Panc1 (cell line): ENCODE data around the gene LIPA. TPM values are rescaled to one million over a fixed set of nuclear protein-coding genes. Genes with fewer than 3 reads are reported as not detected.

Experiments
- ATAC-seq: fragments of 200-7000 bp; cut with Tn5 transposase; 2 replicates; pipeline ENCODE4 v1.9.1; 2020; ENCODE audit warnings: mild to moderate bottlenecking, moderate library complexity
- BruUV-seq: library from RNA; stranded (reverse); fragments of 400-500 nt; replicated peaks from 2 replicates; lab custom pipeline; 2021; lab: Mats Ljungman, UMichigan
- CTCF ChIA-PET: fragments of 300-600 bp; sonication (Branson Sonifier 250); formaldehyde crosslinking; loops from one replicate; lab custom pipeline; 2022; ENCODE audit warnings: antibody characterized with exemption; lab: Charles Lee
- POLR2A ChIA-PET: fragments of 300-600 bp; sonication (Branson Sonifier 250); formaldehyde crosslinking; loops from one replicate; lab custom pipeline; 2022; ENCODE audit warnings: antibody characterized with exemption; lab: Charles Lee
- DNase-seq: peaks from one replicate; pipeline ENCODE4 v3.0.0-alpha.2; 2010; ENCODE audit warnings: low read depth, low spot score
- H3K27ac ChIP-seq: 2 replicates; pipeline ENCODE4 v1.5.1; 2011; ENCODE audit warnings: mild to moderate bottlenecking, low read length, inconsistent platforms
- H3K27me3 ChIP-seq: fragments of 200-500 bp; sonication (Bioruptor generic); 2 replicates; pipeline ENCODE4 v1.6.0; 2014; ENCODE audit warnings: low read length, inconsistent platforms; ENCODE audit not compliant: control insufficient read depth, insufficient read depth
- H3K36me3 ChIP-seq: fragments of 200-500 bp; sonication (Bioruptor generic); 2 replicates; pipeline ENCODE4 v1.5.1; 2014; ENCODE audit warnings: inconsistent platforms, mild to moderate bottlenecking, low read length, moderate library complexity; ENCODE audit not compliant: control insufficient read depth, insufficient read depth
- H3K4me1 ChIP-seq: 2 replicates; pipeline ENCODE4 v1.5.1; 2011; ENCODE audit warnings: inconsistent platforms, mild to moderate bottlenecking, low read length, moderate library complexity; ENCODE audit not compliant: control insufficient read depth, insufficient read depth
- H3K4me3 ChIP-seq, 2 experiments: 2 replicates each; pipeline ENCODE4 v1.5.1; 2011 to 2012; ENCODE audit warnings: low read depth in 2 of 2, low read length in 2 of 2, mild to moderate bottlenecking in 2 of 2, inconsistent platforms in 1 of 2, moderate library complexity in 1 of 2
- H3K9me3 ChIP-seq: fragments of 200-500 bp; sonication (Bioruptor generic); 2 replicates; pipeline ENCODE4 v1.5.1; 2014; ENCODE audit warnings: low read depth, mild to moderate bottlenecking, inconsistent platforms, low read length, moderate library complexity; ENCODE audit not compliant: control insufficient read depth, insufficient read depth
- POLR2AphosphoS5 ChIP-seq: IDR thresholded peaks from 2 replicates; pipeline ENCODE4 v1.6.1; 2012; ENCODE audit warnings: mild to moderate bottlenecking, low read depth, low read length, moderate library complexity
- SIN3A ChIP-seq: IDR thresholded peaks from 2 replicates; pipeline ENCODE4 v1.6.1; 2012; ENCODE audit warnings: low read depth, mild to moderate bottlenecking, low read length, moderate library complexity, borderline replicate concordance; ENCODE audit not compliant: insufficient read depth
- TCF7L2 ChIP-seq: IDR thresholded peaks from 2 replicates; pipeline ENCODE4 v1.6.1; 2011; ENCODE audit warnings: mild to moderate bottlenecking, low read depth, low read length, inconsistent platforms
- in situ Hi-C: cut with HindIII; loops from 2 replicates; pipeline ENCODE4 v1.10.0; 2016; ENCODE audit warnings: low sequenced_read_pairs, low pct_unique_long_range_greater_than_20kb
- intact Hi-C: fragments of 100-400 bp; cut with micrococcal nuclease; formaldehyde crosslinking; loops from one replicate; pipeline ENCODE4 v1.10.0; 2022; ENCODE audit not compliant: unreplicated experiment
- total RNA-seq: library from RNA; stranded (reverse); gene quantifications from one replicate; pipeline ENCODE4 v1.2.1, GENCODE V29; 2021; ENCODE audit not compliant: unreplicated experiment
- TF ChIP-seq, protein P1 (sequence below): fragments of 450-650 bp; IDR thresholded peaks from 2 replicates; pipeline ENCODE4 v1.5.1; 2017; ENCODE audit warnings: mild to moderate bottlenecking
- TF ChIP-seq, protein P2 (sequence below), 2 experiments: IDR thresholded peaks; 2 replicates each; pipeline ENCODE4 v1.6.1; 2011 to 2012; ENCODE audit warnings: low read depth in 2 of 2, control low read depth in 1 of 2, low read length in 1 of 2, mild to moderate bottlenecking in 1 of 2, moderate library complexity in 1 of 2; ENCODE audit not compliant: insufficient read depth in 1 of 2

LIPA gene
- total RNA-seq, 1 experiment from 2014 or later = 172 TPM

DNA sequence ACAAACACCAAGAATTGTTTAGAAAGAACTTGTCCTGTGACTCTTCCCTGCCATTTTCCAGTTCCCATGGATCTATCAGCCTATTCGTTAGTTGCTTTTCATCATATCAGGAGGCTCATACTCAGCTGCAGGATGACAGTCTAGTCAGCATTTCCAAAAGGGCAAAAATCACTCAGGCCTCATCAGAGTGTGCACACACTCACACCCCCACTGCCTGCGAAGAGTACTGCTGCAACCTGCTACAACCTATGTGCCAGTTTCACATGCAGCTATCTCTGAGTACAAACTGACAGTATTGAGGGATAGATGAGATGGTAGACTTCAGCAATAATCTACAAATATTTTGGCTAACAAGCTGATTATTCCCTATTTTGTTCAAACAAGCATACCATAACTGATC lies 68.7 kb downstream of the LIPA start:
- Histone ChIP-seq H3K4me1 (no peaks in the 10 kb centered on the region), H3K27ac (no peak overlapping the region), H3K27me3 (peaks cover 2% of the 10 kb centered on the region; the same call in 1 of the 2 replicates), H3K9me3 (no peaks in the 10 kb centered on the region), H3K36me3 (no peaks in the 10 kb centered on the region), H3K4me3 (no peak overlapping the region)
- CTCF ChIA-PET = interaction anchor here (0.5 kb wide), 1 partner anchor 14 kb away, joined by 5 read pairs; no protein-coding TSS in a partner anchor
- no peak for DNase-seq
- intact Hi-C loops = no loop called here
- in situ Hi-C loops = no loop called here
- TF ChIP-seq POLR2AphosphoS5 (no peak), SIN3A (no peak)
- ATAC-seq = no peak
- POLR2A ChIA-PET = no interaction called here
- BruUV-seq = no TSS peak

DNA sequence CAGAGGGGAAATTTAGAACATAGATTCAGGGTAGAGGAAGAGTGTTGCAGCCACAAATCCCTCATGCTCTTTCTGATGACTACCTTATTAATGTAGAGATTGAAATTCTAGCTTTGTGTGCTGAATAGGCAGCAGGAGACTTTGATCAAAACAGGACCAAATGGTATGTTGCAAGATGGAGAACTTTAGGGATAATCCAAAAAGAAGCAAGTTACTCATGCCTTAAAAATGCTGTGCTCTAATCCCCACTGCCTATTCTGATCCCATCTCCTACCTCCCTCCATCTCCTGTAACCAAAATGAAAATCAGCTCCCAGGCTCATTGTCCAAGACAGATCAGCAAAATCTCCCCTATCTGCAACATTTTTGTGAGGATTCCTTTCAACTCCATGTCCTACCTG lies 75.8 kb downstream of the LIPA start:
- no peak overlapping the region for H3K4me3 ChIP-seq
- ChIA-PET POLR2A (no interaction called here), CTCF (no interaction called here)
- H3K27ac ChIP-seq = no peak overlapping the region
- ATAC-seq (no peak), DNase-seq (no peak)
- TF ChIP-seq POLR2AphosphoS5 = no peak
- TF ChIP-seq, protein P1, sequence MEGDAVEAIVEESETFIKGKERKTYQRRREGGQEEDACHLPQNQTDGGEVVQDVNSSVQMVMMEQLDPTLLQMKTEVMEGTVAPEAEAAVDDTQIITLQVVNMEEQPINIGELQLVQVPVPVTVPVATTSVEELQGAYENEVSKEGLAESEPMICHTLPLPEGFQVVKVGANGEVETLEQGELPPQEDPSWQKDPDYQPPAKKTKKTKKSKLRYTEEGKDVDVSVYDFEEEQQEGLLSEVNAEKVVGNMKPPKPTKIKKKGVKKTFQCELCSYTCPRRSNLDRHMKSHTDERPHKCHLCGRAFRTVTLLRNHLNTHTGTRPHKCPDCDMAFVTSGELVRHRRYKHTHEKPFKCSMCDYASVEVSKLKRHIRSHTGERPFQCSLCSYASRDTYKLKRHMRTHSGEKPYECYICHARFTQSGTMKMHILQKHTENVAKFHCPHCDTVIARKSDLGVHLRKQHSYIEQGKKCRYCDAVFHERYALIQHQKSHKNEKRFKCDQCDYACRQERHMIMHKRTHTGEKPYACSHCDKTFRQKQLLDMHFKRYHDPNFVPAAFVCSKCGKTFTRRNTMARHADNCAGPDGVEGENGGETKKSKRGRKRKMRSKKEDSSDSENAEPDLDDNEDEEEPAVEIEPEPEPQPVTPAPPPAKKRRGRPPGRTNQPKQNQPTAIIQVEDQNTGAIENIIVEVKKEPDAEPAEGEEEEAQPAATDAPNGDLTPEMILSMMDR = no peak
- no peak for TF ChIP-seq TCF7L2
- TF ChIP-seq, protein P2, sequence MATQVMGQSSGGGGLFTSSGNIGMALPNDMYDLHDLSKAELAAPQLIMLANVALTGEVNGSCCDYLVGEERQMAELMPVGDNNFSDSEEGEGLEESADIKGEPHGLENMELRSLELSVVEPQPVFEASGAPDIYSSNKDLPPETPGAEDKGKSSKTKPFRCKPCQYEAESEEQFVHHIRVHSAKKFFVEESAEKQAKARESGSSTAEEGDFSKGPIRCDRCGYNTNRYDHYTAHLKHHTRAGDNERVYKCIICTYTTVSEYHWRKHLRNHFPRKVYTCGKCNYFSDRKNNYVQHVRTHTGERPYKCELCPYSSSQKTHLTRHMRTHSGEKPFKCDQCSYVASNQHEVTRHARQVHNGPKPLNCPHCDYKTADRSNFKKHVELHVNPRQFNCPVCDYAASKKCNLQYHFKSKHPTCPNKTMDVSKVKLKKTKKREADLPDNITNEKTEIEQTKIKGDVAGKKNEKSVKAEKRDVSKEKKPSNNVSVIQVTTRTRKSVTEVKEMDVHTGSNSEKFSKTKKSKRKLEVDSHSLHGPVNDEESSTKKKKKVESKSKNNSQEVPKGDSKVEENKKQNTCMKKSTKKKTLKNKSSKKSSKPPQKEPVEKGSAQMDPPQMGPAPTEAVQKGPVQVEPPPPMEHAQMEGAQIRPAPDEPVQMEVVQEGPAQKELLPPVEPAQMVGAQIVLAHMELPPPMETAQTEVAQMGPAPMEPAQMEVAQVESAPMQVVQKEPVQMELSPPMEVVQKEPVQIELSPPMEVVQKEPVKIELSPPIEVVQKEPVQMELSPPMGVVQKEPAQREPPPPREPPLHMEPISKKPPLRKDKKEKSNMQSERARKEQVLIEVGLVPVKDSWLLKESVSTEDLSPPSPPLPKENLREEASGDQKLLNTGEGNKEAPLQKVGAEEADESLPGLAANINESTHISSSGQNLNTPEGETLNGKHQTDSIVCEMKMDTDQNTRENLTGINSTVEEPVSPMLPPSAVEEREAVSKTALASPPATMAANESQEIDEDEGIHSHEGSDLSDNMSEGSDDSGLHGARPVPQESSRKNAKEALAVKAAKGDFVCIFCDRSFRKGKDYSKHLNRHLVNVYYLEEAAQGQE (IDR thresholded peaks at IDR 0.05; ENCODE audit: insufficient read depth in 1 of 2, low read depth in 2 of 2, low read length in 1 of 2) = no peak
- no peak for TF ChIP-seq SIN3A
- H3K27me3 ChIP-seq = no peaks in the 10 kb centered on the region; the same call in none of the 2 replicates
- no peaks in the 10 kb centered on the region for H3K36me3 ChIP-seq
- in situ Hi-C loops (no loop called here), intact Hi-C loops (no loop called here)
- BruUV-seq = no TSS peak
- H3K9me3 ChIP-seq = no peaks in the 10 kb centered on the region
- H3K4me1 ChIP-seq = no peaks in the 10 kb centered on the region

DNA sequence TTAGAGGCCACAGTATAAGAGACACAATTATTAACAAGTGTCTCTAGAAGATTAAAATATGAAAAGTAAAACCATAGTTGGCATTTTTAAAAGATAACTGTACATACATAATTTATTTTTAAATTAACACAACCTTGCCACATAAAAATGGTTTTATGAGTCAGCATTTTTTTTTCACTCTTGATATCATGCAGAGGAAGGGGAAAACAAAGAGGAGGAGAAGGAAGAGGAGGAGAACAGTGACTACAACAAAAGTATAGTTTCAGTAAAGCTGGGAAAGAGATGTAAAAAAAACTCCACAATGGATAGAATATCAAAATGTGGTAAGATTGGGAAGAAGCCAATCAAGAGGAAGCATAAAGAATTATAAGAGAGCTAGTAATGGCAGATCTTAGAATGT lies 78.5 kb downstream of the LIPA start:
- in situ Hi-C loops = no loop called here
- no peak for DNase-seq
- no peak overlapping the region for H3K27ac ChIP-seq
- no peaks in the 10 kb centered on the region for H3K36me3 ChIP-seq
- BruUV-seq = no TSS peak
- H3K4me3 ChIP-seq = no peak overlapping the region
- TF ChIP-seq, protein P2 (IDR thresholded peaks at IDR 0.05; ENCODE audit: insufficient read depth in 1 of 2, low read depth in 2 of 2, low read length in 1 of 2) = no peak
- no peak for TF ChIP-seq SIN3A
- TF ChIP-seq, protein P1 = no peak
- H3K4me1 ChIP-seq = no peaks in the 10 kb centered on the region
- no peaks in the 10 kb centered on the region for H3K9me3 ChIP-seq
- no peak for ATAC-seq
- H3K27me3 ChIP-seq = peaks cover 4% of the 10 kb centered on the region
- ChIA-PET POLR2A (interaction anchor here (0.6 kb wide), 1 partner anchor 36 kb away, joined by 3 read pairs; no protein-coding TSS in a partner anchor), CTCF (no interaction called here)
- intact Hi-C loops = no loop called here
